ENCODE results near the gene NOXA1. TPM values are rescaled to one million over a fixed set of nuclear protein-coding genes. Genes with fewer than 3 reads are reported as not detected.
"Not testable (repeated sequence)": the region's sequence is repeated elsewhere in the genome, so short reads cannot be mapped to it uniquely, and the experiment has no call there.

Gene NOXA1
- total and polyA plus RNA-seq, 3 experiments from 2014 or later: 0.66 to 1.3 (median 0.74) TPM

- POLR2A ChIA-PET; DNase-seq; H3K27me3 ChIP-seq (ENCODE audit: insufficient read depth, low read length, poor library complexity, severe bottlenecking); H3K27ac ChIP-seq (ENCODE audit: low read depth, low read length); H3K4me3 Mint-ChIP-seq; H3K27me3 Mint-ChIP-seq; CTCF ChIA-PET; H3K36me3 ChIP-seq (ENCODE audit: insufficient read depth, low read length); H3K9me3 Mint-ChIP-seq; H3K4me3 ChIP-seq (ENCODE audit: low read length); H3K9me3 ChIP-seq (ENCODE audit: low read length); H3K36me3 Mint-ChIP-seq: not testable (repeated sequence)
- H3K4me1 Mint-ChIP-seq: peaks cover 0 to 18% (median 3%) of the 10 kb centered on the region in 3 donors
- H3K27ac Mint-ChIP-seq: peak overlapping the region in 1 of 8 donors; percentile 23
- H3K4me1 ChIP-seq (ENCODE audit: insufficient read depth, low read length): peaks cover 12% of the 10 kb centered on the region
Measured at GRCh38 chr9:137386507-137387113, 36.6 kb upstream of the NOXA1 start.

- POLR2A ChIA-PET: no interaction called here
- no peaks in the 10 kb centered on the region for H3K27me3 Mint-ChIP-seq
- Histone ChIP-seq H3K4me3 (ENCODE audit: low read length) (no peak overlapping the region), H3K36me3 (ENCODE audit: insufficient read depth, low read length) (no peaks in the 10 kb centered on the region), H3K27me3 (ENCODE audit: insufficient read depth, low read length, poor library complexity, severe bottlenecking) (no peaks in the 10 kb centered on the region), H3K27ac (ENCODE audit: low read depth, low read length) (no peak overlapping the region), H3K4me1 (ENCODE audit: insufficient read depth, low read length) (peaks cover 12% of the 10 kb centered on the region), H3K9me3 (ENCODE audit: low read length) (no peaks in the 10 kb centered on the region)
- peak overlapping the region in 2 of 8 donors; percentile 29 to 63 for H3K27ac Mint-ChIP-seq
- no peaks in the 10 kb centered on the region for H3K9me3 Mint-ChIP-seq
- DNase-seq: peak in 1 of 5 donors; percentile 53
- peaks cover 0 to 18% (median 3%) of the 10 kb centered on the region in 3 donors for H3K4me1 Mint-ChIP-seq
- CTCF ChIA-PET: no interaction called here
- H3K4me3 Mint-ChIP-seq: peak overlapping the region in 1 of 7 donors; percentile 32
- H3K36me3 Mint-ChIP-seq: peaks cover 0 to 15% (median 3%) of the 10 kb centered on the region in 3 donors
Measured at GRCh38 chr9:137387114-137387890, 35.9 kb upstream of the NOXA1 start.

- Mint-ChIP-seq H3K4me3 (no peak overlapping the region), H3K4me1 (peaks cover 0 to 18% (median 3%) of the 10 kb centered on the region in 3 donors), H3K9me3 (no peaks in the 10 kb centered on the region), H3K27ac (peak overlapping the region in 1 of 8 donors; percentile 63), H3K36me3 (peaks cover 0 to 17% (median 3%) of the 10 kb centered on the region in 3 donors), H3K27me3 (no peaks in the 10 kb centered on the region)
- no peaks in the 10 kb centered on the region for H3K36me3 ChIP-seq (ENCODE audit: insufficient read depth, low read length)
- no peaks in the 10 kb centered on the region for H3K27me3 ChIP-seq (ENCODE audit: insufficient read depth, low read length, poor library complexity, severe bottlenecking)
- H3K4me3 ChIP-seq (ENCODE audit: low read length): no peak overlapping the region
- ChIA-PET POLR2A (no interaction called here), CTCF (no interaction called here)
- H3K27ac ChIP-seq (ENCODE audit: low read depth, low read length): no peak overlapping the region
- no peaks in the 10 kb centered on the region for H3K9me3 ChIP-seq (ENCODE audit: low read length)
- peaks cover 12% of the 10 kb centered on the region for H3K4me1 ChIP-seq (ENCODE audit: insufficient read depth, low read length)
- DNase-seq: no peak
Measured at GRCh38 chr9:137387891-137388560, 35.2 kb upstream of the NOXA1 start.

DNA sequence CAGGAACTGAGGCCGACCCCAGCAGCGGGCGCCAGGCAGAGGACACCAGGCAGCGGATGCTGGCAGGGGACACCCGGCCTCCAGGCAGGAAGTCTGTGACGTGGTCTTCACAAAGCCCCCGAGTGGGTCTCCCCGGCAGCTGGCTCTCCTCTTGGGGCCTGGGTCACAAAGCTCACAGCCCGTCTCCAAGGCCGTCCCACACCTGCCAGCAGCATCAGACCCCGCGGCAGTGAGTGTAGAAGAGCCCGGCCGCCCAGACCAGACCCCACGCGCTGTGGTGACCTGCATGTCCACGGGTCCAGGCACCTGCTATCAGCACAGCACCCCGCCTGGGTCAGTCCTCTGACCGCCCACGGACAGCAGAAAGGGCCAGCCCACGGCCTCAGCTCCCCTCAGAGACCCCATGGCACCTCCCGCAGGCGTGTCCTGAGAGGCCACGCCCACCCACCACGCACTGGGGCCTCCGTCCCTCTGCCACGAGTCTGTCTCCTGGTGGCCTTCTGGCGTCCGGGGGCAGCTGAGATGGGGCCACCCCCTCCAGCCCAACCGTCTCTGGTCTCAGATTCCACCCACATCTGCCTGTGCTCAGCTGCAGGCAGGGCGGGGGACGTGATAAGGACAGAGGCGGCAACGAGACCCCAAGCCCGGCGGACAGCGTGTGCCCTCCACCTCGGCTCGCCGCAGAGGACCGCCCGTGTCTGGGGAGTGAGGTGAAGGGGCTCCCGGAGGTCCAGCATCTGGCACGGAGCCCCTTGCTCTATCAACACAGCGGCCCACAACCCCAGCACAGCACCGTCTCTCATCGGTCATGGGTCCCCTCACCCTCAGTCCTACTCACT is 34.4 kb upstream of the NOXA1 start:
- no peak for DNase-seq
- POLR2A ChIA-PET: no interaction called here
- Mint-ChIP-seq H3K27me3 (no peaks in the 10 kb centered on the region), H3K36me3 (peaks cover 0 to 17% (median 3%) of the 10 kb centered on the region in 3 donors), H3K4me1 (peaks cover 0 to 18% (median 3%) of the 10 kb centered on the region in 3 donors), H3K9me3 (no peaks in the 10 kb centered on the region), H3K27ac (no peak overlapping the region), H3K4me3 (no peak overlapping the region)
- no peaks in the 10 kb centered on the region for H3K27me3 ChIP-seq (ENCODE audit: insufficient read depth, low read length, poor library complexity, severe bottlenecking)
- CTCF ChIA-PET: no interaction called here
- no peaks in the 10 kb centered on the region for H3K9me3 ChIP-seq (ENCODE audit: low read length)
- H3K36me3 ChIP-seq (ENCODE audit: insufficient read depth, low read length): no peaks in the 10 kb centered on the region
- no peak overlapping the region for H3K27ac ChIP-seq (ENCODE audit: low read depth, low read length)
- H3K4me3 ChIP-seq (ENCODE audit: low read length): no peak overlapping the region
- H3K4me1 ChIP-seq (ENCODE audit: insufficient read depth, low read length): peaks cover 12% of the 10 kb centered on the region

- ChIA-PET CTCF (no interaction called here), POLR2A (no interaction called here)
Measured at GRCh38 chr9:137389428-137389746, 33.8 kb upstream of the NOXA1 start.

GRCh38 chr9:137390553-137391410 is 32.4 kb upstream of the NOXA1 start:
- DNase-seq: no peak
- H3K4me1 ChIP-seq (ENCODE audit: insufficient read depth, low read length): peaks cover 12% of the 10 kb centered on the region
- H3K36me3 ChIP-seq (ENCODE audit: insufficient read depth, low read length): no peaks in the 10 kb centered on the region
- CTCF ChIA-PET: no interaction called here
- H3K9me3 ChIP-seq (ENCODE audit: low read length): no peaks in the 10 kb centered on the region
- peaks cover 0 to 14% (median 3%) of the 10 kb centered on the region in 3 donors for H3K4me1 Mint-ChIP-seq
- H3K4me3 ChIP-seq (ENCODE audit: low read length): no peak overlapping the region
- no peaks in the 10 kb centered on the region for H3K27me3 Mint-ChIP-seq
- H3K27ac ChIP-seq (ENCODE audit: low read depth, low read length): no peak overlapping the region
- peaks cover 0 to 16% (median 3%) of the 10 kb centered on the region in 3 donors for H3K36me3 Mint-ChIP-seq
- peak overlapping the region in 3 of 8 donors; percentile 19 to 54 (median 36) for H3K27ac Mint-ChIP-seq
- H3K9me3 Mint-ChIP-seq: no peaks in the 10 kb centered on the region
- H3K27me3 ChIP-seq (ENCODE audit: insufficient read depth, low read length, poor library complexity, severe bottlenecking): no peaks in the 10 kb centered on the region
- POLR2A ChIA-PET: no interaction called here
- no peak overlapping the region for H3K4me3 Mint-ChIP-seq

More at GRCh38 chr9:137389428-137389746, 33.8 kb upstream of the NOXA1 start:
- Histone ChIP-seq H3K9me3 (ENCODE audit: low read length) (no peaks in the 10 kb centered on the region), H3K4me3 (ENCODE audit: low read length) (no peak overlapping the region), H3K27me3 (ENCODE audit: insufficient read depth, low read length, poor library complexity, severe bottlenecking) (no peaks in the 10 kb centered on the region), H3K27ac (ENCODE audit: low read depth, low read length) (no peak overlapping the region), H3K4me1 (ENCODE audit: insufficient read depth, low read length) (peaks cover 12% of the 10 kb centered on the region), H3K36me3 (ENCODE audit: insufficient read depth, low read length) (no peaks in the 10 kb centered on the region)
- Mint-ChIP-seq H3K4me1 (peaks cover 0 to 17% (median 3%) of the 10 kb centered on the region in 3 donors), H3K36me3 (peaks cover 0 to 17% (median 3%) of the 10 kb centered on the region in 3 donors), H3K4me3 (no peak overlapping the region), H3K9me3 (no peaks in the 10 kb centered on the region), H3K27ac (peak overlapping the region in 1 of 8 donors; percentile 68), H3K27me3 (no peaks in the 10 kb centered on the region)
- DNase-seq: no peak

DNA sequence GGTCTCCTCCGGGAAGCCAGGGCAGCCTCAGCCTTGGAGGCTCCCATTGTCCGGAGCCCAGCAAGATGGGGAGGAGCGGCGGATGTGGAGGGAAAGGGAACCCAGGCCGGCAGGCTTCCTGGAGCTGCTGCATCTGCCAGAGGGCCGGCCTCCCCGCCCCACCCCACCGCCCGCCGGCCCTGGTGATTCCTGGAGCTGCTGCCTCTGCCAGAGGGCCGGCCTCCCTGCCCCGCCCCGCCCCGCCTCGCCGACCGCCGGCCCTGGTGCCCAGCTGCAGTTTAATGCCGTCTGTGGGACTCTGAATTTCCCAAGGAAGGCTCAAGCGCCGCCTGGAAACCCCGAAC is 31.8 kb upstream of the NOXA1 start:
- DNase-seq: no peak
- H3K27ac Mint-ChIP-seq: no peak overlapping the region
- H3K27me3 Mint-ChIP-seq: no peaks in the 10 kb centered on the region
- Histone ChIP-seq H3K36me3 (ENCODE audit: insufficient read depth, low read length) (no peaks in the 10 kb centered on the region), H3K9me3 (ENCODE audit: low read length) (no peaks in the 10 kb centered on the region), H3K27me3 (ENCODE audit: insufficient read depth, low read length, poor library complexity, severe bottlenecking) (no peaks in the 10 kb centered on the region), H3K4me3 (ENCODE audit: low read length) (no peak overlapping the region), H3K4me1 (ENCODE audit: insufficient read depth, low read length) (peaks cover 12% of the 10 kb centered on the region), H3K27ac (ENCODE audit: low read depth, low read length) (no peak overlapping the region)
- peaks cover 0 to 11% (median 3%) of the 10 kb centered on the region in 3 donors for H3K4me1 Mint-ChIP-seq
- H3K4me3 Mint-ChIP-seq: no peak overlapping the region
- CTCF ChIA-PET: no interaction called here
- no peaks in the 10 kb centered on the region for H3K9me3 Mint-ChIP-seq
- POLR2A ChIA-PET: no interaction called here
- H3K36me3 Mint-ChIP-seq: peaks cover 0 to 16% (median 3%) of the 10 kb centered on the region in 3 donors
